ENCODE results near the gene GPR12.
"Not testable (repeated sequence)": the region's sequence is repeated elsewhere in the genome, so short reads cannot be mapped to it uniquely, and the experiment has no call there.

GPR12 gene

DNA sequence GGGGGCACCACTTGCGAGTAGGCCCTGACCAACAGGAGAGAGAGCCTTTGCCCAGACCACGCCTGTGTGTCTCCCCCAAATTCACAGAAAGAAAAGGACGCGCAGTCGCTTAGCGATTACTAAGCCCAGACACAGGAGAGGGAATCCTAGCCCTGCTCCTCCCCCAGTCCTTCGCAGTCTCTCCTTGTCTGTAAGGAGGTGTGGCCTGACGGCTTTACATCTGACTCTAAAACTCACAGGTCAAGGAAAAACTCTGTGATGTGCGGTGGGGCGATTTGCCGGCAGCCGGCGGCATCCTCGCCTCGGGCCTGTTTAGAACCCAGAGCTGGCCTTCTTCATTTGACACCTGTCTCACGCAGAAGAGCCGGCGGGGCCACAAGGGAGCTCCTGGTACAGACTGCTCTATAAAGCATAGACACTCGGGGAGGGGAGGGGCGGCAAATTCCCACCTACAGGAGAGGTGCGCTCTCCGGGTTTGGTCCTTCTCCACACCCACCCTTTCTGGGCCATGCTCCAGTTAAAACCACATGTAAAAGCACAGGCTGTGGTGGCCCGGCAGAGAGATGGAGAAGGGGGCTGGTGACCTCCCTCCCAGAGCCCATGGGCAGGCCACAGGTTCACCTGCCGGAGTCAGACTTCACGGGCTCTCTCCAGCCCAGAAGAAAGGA is 17.8 kb downstream of the GPR12 start:
- H3K36me3 ChIP-seq: no peaks in the 10 kb centered on the region
- no peak overlapping the region for H3K27ac ChIP-seq
- peaks cover 0 to 38% of the 10 kb centered on the region in 2 donors for H3K27me3 ChIP-seq
- intact Hi-C loops (cut with DNase I; ENCODE audit: low total_unique reads): no loop called here
- no peak overlapping the region for H3K4me3 ChIP-seq
- H3K4me1 ChIP-seq: no peaks in the 10 kb centered on the region
- H3K9me3 ChIP-seq: peaks cover 0 to 12% (median 0%) of the 10 kb centered on the region in 3 donors
- no peak for DNase-seq
- TF ChIP-seq CTCF (IDR thresholded peaks at IDR 0.05): no peak

- H3K27me3 ChIP-seq: peaks cover 0 to 2% of the 10 kb centered on the region in 2 donors
- intact Hi-C loops (cut with DNase I; ENCODE audit: low total_unique reads): no loop called here
- DNase-seq: no peak
These were observed 24.9 kb downstream of the GPR12 start for GRCh38 chr13:26735677-26736076.

DNA sequence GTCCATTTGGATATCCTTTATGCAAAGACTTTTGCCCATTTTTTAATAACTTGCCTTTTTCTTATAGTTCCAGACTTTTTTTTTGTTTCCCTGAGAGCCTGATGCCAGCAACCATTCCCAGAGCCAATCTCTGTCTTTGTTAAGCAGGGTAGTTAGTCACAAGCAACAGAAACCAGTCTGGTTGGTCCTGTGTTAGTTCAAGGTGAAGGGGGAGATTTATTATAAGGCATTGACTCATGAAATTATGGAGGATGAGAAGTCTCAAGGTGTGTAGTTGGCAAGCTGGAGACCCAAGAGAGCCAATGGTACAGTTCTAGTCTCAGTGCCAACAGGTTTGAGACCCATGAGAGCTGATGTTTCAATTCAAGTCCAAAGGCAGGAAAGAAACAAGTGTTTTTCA is 33.0 kb downstream of the GPR12 start:
- no peak for TF ChIP-seq CTCF (IDR thresholded peaks at IDR 0.05)
- Histone ChIP-seq H3K27me3 (no peaks in the 10 kb centered on the region), H3K4me3 (no peak overlapping the region), H3K36me3 (no peaks in the 10 kb centered on the region), H3K9me3 (no peaks in the 10 kb centered on the region), H3K27ac (no peak overlapping the region), H3K4me1 (peaks cover 0 to 23% (median 2%) of the 10 kb centered on the region in 4 donors)
- intact Hi-C loops (cut with DNase I; ENCODE audit: low total_unique reads): no loop called here
- DNase-seq: no peak

More at GRCh38 chr13:26735677-26736076, 24.9 kb downstream of the GPR12 start:
- H3K36me3 ChIP-seq: no peaks in the 10 kb centered on the region
- H3K4me1 ChIP-seq: no peaks in the 10 kb centered on the region
- H3K27ac ChIP-seq: no peak overlapping the region
- TF ChIP-seq CTCF (IDR thresholded peaks at IDR 0.05): no peak
- no peak overlapping the region for H3K4me3 ChIP-seq
- H3K9me3 ChIP-seq: peaks cover 0 to 12% (median 0%) of the 10 kb centered on the region in 3 donors

GRCh38 chr13:26727122-26727521 is 33.5 kb downstream of the GPR12 start:
- intact Hi-C loops (cut with DNase I; ENCODE audit: low total_unique reads): no loop called here
- Histone ChIP-seq H3K27me3 (no peaks in the 10 kb centered on the region), H3K9me3 (no peaks in the 10 kb centered on the region), H3K36me3 (no peaks in the 10 kb centered on the region), H3K4me3 (no peak overlapping the region), H3K4me1 (peaks cover 0 to 23% (median 2%) of the 10 kb centered on the region in 4 donors), H3K27ac (peak overlapping the region in 1 of 2 donors; percentile 18)
- no peak for TF ChIP-seq CTCF (IDR thresholded peaks at IDR 0.05)
- no peak for DNase-seq

DNA sequence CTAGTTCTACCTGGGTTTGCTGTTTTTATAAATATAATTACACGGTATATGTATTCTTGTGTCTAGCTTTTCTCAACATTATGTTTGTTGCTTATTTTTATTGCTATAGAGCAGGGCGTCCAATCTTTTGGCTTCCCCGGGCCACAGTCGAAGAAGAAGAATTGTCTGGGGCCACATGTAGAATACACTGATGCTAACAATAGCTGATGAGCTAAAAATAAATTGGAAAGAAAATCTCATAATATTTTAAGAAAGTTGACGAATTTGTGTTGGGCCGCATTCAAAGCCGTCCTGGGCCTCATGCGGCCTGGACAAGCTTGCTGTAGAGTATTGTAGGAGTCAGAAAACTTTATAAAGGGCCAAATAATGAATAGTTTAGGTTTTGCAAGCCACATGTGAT is 33.9 kb downstream of the GPR12 start:
- Histone ChIP-seq H3K4me3 (no peak overlapping the region), H3K4me1 (peaks cover 0 to 23% (median 2%) of the 10 kb centered on the region in 4 donors), H3K27ac (peak overlapping the region in 1 of 2 donors; percentile 18), H3K36me3 (no peaks in the 10 kb centered on the region), H3K27me3 (no peaks in the 10 kb centered on the region), H3K9me3 (no peaks in the 10 kb centered on the region)
- peak in 1 of 2 donors; percentile 25 for DNase-seq
- intact Hi-C loops (cut with DNase I; ENCODE audit: low total_unique reads): no loop called here
- TF ChIP-seq CTCF (IDR thresholded peaks at IDR 0.05): no peak

DNA sequence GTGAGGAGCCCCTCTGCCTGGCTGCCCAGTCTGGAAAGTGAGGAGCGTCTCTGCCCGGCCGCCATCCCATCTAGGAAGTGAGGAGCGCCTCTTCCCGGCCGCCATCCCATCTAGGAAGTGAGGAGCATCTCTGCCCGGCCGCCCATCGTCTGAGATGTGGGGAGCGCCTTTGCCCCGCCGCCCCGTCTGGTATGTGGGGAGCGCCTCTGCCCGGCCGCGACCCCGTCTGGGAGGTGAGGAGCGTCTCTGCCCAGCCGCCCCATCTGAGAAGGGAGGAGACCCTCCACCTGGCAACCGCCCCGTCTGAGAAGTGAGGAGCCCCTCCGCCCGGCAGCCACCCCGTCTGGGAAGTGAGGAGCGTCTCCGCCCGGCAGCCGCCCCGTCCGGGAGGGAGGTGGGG is 37.0 kb downstream of the GPR12 start:
- H3K27ac ChIP-seq; DNase-seq; H3K4me3 ChIP-seq; H3K9me3 ChIP-seq; intact Hi-C loops (cut with DNase I; ENCODE audit: low total_unique reads); H3K36me3 ChIP-seq; H3K27me3 ChIP-seq: not testable (repeated sequence)
- H3K4me1 ChIP-seq: peaks cover 0 to 23% (median 2%) of the 10 kb centered on the region in 4 donors

Data from tibial artery (tissue), 4 donors.